HG02973 (cell line): ENCODE results near the gene FKBP11.
A peak's percentile ranks its signal among the peaks of the same experiment; 100 is the strongest.

Source experiments
- ATAC-seq: cut with Tn5 transposase; IDR thresholded peaks from one replicate; pipeline ENCODE4 v1.9.1; 2021; ENCODE audit warnings: moderate library complexity; ENCODE audit not compliant: unreplicated experiment

The FKBP11 gene

DNA sequence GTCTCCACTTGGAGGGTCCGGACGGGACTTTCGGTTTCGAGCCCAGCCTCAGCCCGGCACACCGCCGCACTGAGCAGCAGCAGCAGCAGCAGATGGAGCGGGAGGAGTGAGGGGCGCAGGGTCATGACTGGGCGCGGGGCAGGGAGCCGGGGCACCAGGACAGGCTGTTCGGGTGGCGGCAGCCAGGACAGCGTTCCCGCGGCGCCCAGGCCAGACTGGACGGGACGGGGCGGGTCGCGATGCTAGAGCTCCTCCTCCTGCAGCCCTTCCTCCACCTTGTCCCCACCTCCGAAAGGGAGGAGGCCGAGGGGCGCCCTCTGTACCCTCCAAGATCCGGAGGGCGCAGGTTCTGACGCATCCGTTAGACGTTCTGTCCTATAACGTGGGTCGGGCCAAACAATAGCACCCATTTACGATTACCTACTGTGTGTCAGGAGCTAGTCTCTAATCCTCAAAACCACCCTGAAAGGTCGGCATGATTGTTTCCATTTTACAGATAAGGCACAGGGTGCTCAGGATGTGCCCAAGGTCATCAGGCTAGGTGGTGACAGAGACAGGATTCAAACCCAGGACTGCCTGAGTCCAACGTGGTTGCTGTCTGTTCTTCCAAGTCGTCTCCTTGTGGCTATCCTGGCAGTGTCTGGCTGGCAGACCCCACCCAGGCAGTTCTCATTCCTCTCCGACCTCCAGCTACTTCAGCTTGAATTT is at the start of gene FKBP11:
TSS of gene FKBP11 (minus strand) at position 189 of the 708 bp plus-strand sequence. CDS start at position 125, 64 bp downstream.
- peak; percentile 80 for ATAC-seq

DNA sequence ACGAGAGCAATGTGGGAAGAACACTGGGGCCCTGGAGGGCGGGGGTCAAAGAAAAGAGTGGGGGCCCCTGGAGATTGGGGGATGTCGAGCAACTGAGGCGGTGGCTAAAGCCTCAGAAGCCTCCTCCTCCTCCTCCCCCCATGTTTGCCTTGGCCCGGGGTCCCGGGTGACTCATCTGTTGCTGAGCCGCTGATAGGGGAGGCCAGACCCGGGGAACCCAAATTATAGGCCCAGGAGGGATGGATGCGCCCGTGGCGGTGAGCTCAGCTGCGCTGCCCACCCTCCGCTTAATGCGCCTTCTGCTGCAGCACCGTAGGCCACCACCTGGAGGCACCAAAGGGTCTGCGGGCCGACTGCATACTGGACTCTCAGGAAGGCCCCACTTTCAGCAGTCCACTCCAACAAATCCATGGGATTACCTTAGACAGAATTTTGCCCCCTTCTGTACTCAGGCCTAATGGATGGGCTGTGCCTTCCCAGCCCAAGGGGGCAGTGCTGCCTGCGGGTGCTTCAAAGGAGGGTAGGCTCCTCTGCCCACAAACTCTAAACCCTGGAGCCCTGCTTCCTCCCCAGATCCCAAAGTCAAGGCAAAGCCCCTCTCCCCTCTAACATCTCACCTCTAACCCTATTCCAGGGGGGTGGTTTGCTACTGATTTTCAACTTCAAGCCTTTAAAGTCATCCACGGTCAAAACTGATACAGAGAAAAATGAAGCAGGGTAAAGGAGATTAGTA is 48.8 kb upstream of the FKBP11 start:
- ATAC-seq = no peak

GRCh38 chr12:48973531-48973930 is 48.2 kb upstream of the FKBP11 start:
- ATAC-seq = no peak

- ATAC-seq = no peak
Observed at GRCh38 chr12:48972952-48973483, 47.7 kb upstream of the FKBP11 start.

DNA sequence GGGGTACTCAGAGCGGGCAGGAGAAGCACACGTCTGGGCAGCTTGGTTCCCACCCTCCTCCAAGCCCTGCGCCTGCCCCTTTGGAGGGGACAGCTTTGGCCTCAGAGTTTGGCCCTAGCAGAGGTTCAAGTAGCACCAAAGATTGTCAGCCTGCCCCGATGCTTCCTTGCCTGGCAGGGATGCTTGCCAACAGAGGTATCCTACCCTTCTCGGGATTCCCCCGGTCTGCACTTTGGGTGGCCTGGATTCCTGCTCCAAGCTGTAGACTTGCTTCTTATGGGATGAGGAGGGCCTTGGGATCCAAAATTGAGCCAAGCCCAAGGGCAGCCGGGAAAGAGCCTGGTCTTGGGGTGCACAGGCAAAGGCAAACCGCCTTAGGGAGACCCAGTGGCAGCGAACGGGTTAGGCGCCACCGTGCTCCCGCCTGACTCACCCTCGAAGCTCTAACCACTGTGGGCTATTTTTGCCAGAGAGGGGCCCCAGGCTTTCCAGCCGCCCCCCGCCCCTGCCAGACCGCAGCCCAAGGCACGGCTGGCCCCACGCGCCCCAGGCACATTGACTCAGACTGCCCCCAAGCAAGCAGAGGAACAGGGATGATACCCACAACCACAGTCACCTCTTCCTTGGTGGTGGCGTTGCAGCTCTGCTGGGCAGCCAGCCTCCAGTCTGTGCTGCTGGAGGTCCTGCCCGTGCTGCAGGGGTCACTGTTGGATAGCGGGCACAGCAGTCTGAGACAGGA is 47.1 kb upstream of the FKBP11 start:
- no peak for ATAC-seq

GRCh38 chr12:48970702-48971334 is 45.5 kb upstream of the FKBP11 start:
- ATAC-seq = no peak

DNA sequence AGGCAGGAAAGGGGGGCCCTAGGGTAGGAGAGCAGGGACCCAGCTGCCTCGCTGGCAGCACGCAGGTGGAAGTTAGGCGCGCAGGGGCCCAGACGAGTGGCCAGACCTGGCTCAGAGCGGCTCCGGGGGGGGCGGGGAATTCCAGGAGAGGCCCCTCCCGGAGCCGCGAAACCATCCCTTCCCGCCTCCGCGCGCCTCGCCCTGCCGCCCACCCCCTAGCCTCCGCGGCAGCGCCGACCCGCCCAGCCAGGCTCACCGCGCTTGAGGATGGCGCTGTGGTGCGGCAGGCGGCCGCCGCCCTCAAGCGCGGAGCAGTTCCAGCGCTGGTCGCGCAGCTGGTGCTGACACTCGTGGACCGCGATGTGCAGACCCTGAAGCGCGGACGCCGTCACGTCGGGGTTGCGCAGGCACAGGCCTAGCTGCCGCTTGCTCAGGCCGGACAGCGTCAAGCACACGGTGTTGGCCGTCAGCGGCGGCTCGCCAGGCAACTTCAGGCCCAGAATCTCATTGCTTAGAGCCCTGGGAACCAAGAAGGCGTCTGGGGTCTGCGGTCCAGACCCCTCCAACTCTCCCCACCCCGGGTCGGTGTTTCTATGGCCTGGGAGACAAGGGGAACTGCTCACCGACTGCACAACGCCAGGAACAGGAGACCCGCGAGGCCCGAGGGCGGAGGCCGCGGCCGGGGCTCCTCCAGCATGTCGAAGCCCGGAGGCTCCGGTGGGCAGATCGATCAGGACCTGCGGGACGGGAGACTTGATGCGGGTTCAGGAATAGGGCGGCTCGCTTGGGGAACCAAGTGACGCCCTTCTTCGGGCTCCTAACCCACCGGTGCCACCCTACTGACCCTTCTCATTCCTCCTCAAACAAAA is 44.8 kb upstream of the FKBP11 start:
- ATAC-seq = no peak

DNA sequence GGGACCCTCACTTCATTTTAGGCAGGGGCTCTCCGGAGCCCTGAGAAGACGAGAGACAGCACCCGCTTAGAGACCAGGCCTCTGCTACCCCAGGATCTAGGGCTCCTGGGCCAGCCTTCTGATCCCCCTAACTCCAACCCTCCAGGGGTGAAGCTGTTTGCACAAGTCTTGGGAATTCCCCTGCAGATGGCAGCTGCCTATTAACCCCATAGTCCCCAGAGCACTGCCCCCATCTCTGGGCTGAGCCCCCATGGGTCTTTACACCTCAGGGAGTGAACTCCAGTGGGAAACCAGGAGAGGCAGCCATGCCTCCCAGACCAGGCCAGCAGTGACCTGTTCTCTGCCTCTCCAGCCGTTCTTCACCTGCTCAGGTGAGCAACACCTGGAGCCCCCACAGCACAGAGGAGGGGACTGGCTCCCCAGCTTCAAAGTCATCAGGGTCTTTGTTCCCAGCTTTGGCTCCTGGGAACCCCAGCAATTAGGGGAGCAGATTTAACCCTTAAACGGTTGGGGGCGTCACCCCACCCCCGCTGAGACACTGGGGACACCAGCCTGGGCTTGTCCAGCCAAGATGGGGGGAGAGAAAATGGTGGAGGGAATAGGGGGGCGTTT is 44.0 kb upstream of the FKBP11 start:
- ATAC-seq = no peak

DNA sequence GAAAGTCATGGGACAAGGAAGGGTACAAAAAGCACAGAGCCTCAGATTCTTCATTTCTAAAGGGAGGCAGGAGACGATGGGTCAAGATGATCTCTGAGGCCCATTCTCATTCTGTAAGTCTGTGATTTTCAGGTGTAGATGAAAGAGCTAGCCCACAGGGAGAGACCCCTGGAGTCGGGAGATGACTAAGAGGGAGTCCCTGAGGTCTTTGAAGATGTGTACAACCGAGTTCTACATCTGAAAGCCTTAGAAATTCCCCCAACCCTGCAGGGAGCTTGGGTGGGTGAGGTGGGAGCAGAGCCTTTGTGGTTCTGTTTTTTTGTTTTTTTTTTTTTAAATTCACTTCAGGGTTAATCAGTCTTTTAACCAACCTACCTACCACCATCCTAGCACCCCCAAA is 43.2 kb upstream of the FKBP11 start:
- no peak for ATAC-seq

DNA sequence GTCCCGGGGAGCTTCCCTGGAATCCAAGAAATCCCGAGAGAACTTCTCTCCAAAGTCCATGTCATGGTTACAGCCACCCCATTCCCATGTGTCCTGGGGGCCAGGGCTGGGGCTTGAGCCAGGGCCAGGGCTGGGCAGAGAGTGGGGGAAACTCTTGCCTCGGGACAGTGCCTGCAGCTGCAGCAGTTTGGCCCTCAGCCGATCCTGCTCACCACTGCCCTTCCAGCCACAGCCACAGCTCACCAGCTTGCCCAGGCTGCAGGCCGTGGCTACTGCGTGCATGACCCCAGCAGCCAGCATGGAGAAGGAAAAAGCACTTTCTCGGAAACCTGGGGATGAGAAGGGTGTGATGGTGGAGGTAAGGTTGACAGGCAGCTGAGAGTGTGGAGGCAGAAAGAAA is 42.7 kb upstream of the FKBP11 start:
- no peak for ATAC-seq

- ATAC-seq = no peak
Observed at GRCh38 chr12:48966177-48966895, 41.0 kb upstream of the FKBP11 start.

GRCh38 chr12:48965298-48965838 is 40.1 kb upstream of the FKBP11 start:
- no peak for ATAC-seq

- ATAC-seq = no peak
Observed at GRCh38 chr12:48961801-48962200, 36.5 kb upstream of the FKBP11 start.

DNA sequence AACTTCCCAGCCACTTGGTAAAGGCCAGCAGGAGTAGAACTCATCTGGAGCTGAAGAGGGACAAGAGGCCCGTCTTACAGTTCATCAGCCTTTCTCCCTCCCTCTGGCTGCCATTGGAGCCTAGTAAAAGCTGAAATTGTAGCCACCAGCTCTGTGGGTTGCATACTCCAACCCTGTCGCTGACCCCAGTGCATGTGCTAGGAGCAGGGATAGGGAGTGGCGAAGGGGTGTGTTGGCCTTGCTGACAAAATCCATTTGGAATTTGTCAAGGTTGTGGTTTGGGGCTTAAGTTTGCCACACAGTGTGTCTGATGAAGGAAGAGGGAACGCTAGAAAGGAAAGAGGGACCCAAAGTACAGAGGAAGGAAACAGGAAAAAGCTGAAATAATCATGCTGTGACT is 36.0 kb upstream of the FKBP11 start:
- ATAC-seq = no peak

- ATAC-seq = no peak
Observed at GRCh38 chr12:48960834-48961233, 35.5 kb upstream of the FKBP11 start.

DNA sequence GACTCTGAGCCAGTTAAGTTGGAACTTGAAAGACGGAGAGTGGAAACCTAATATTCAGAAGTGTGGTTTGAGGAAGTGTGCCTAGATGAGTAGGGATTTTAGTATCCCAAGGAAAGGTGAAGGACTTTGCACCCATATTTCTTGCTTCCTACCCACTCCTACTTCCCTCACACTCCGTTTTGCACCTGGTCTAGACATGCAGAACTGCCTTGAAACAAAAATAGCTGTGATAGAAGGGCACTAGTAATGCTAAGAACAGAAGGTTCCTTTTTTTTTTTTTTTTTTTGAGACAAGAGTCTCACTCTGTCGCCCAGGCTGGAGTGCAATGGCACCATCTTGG is 32.7 kb upstream of the FKBP11 start:
- ATAC-seq = no peak

GRCh38 chr12:48957141-48958048 is 32.1 kb upstream of the FKBP11 start, which contains the start of gene ARF3:
Gene ARF3, minus strand, starts transcription at chr12:48957487. Its CDS starts 16,392 bp downstream, at chr12:48941095.
- peak; percentile 80 for ATAC-seq
